ENCODE measurements around the gene MYCL.

The MYCL gene

DNA sequence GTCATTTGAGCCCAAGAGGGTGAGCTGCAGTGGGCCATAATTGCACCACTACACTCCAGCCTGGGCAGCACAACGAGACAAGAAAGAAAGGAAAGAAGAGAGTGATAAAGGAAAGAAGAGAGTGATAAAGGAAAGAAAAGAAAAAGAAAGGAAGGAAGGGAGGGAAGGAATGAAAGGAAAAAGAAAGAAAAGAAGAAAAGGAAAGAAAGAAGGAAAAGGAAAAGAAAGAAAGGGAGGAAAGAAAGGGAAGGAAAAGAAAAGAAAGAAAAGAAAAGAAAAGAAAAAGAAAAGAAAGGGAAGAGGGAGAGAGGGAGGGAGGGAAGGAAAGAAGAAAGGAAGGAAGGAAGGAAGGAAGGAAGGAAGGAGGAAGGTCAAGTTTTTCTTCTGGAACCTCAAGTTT lies 36.0 kb downstream of the MYCL start:
- H3K4me1 ChIP-seq (ENCODE audit: control insufficient read depth, insufficient read depth, low read length, unreplicated experiment), result peaks cover 13% of the 10 kb centered on the region
- no peak overlapping the region for H2AFZ ChIP-seq (ENCODE audit: low read length, unreplicated experiment)
- peaks cover 7% of the 10 kb centered on the region for H3K36me3 ChIP-seq (ENCODE audit: insufficient read depth, low read length)
- H3K79me2 ChIP-seq (ENCODE audit: control insufficient read depth, insufficient read depth, low read length, unreplicated experiment), result peaks cover 50% of the 10 kb centered on the region
- H3K27me3 ChIP-seq (ENCODE audit: insufficient read depth, low read length), result no peaks in the 10 kb centered on the region
- H3K27ac ChIP-seq (ENCODE audit: low read depth, low read length), result no peak overlapping the region
- no peak overlapping the region for H3K4me3 ChIP-seq (ENCODE audit: low read depth, low read length)

DNA sequence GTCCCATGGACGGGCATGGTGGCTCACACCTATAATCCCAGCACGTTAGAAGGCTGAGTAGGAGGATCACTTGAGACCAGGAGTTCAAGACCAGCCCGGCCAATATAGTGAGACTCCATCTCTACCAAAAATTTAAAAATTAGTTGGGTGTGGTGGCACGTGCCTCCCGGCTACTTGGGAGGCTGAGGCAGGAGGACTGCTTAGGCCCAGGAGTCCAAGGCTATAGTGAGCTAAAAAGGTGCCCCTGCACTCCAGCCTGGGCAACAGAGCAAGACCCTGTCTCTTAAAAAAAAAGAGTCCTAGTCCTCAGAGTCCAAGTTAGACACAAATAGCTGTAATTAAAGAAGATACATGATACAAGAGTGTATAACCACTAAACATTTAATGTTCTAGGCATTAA lies 38.5 kb downstream of the MYCL start:
- H3K27ac ChIP-seq (ENCODE audit: low read depth, low read length), result no peak overlapping the region
- H3K4me1 ChIP-seq (ENCODE audit: control insufficient read depth, insufficient read depth, low read length, unreplicated experiment), result peaks cover 13% of the 10 kb centered on the region
- H3K4me3 ChIP-seq (ENCODE audit: low read depth, low read length), result no peak overlapping the region
- H3K36me3 ChIP-seq (ENCODE audit: insufficient read depth, low read length), result peaks cover 7% of the 10 kb centered on the region
- no peak overlapping the region for H2AFZ ChIP-seq (ENCODE audit: low read length, unreplicated experiment)
- H3K79me2 ChIP-seq (ENCODE audit: control insufficient read depth, insufficient read depth, low read length, unreplicated experiment), result peaks cover 61% of the 10 kb centered on the region
- no peaks in the 10 kb centered on the region for H3K27me3 ChIP-seq (ENCODE audit: insufficient read depth, low read length)

DNA sequence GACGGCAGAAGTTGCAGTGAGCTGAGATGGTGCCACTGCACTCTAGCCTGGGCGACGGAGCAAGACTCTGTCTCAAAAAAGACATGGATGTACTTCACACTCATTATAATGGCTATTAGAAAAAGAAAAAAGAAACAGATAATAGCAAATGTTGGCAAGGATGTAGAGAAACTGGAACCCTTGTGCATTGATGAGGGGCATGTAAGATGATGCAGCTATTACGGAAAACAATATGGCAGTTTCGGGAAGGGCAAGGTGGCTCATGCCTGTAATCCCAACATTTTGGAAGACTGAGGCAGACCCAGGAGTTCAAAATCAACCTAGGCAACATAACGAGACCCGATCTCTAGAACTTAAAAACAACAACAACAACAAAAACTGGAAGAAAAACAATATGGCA lies 40.7 kb downstream of the MYCL start:
- Histone ChIP-seq H3K4me1 (ENCODE audit: control insufficient read depth, insufficient read depth, low read length, unreplicated experiment) (no peaks in the 10 kb centered on the region), H3K79me2 (ENCODE audit: control insufficient read depth, insufficient read depth, low read length, unreplicated experiment) (peaks cover 63% of the 10 kb centered on the region), H3K36me3 (ENCODE audit: insufficient read depth, low read length) (peaks cover 11% of the 10 kb centered on the region), H3K27ac (ENCODE audit: low read depth, low read length) (no peak overlapping the region), H3K27me3 (ENCODE audit: insufficient read depth, low read length) (no peaks in the 10 kb centered on the region), H3K4me3 (ENCODE audit: low read depth, low read length) (no peak overlapping the region), H2AFZ (ENCODE audit: low read length, unreplicated experiment) (no peak overlapping the region)

DNA sequence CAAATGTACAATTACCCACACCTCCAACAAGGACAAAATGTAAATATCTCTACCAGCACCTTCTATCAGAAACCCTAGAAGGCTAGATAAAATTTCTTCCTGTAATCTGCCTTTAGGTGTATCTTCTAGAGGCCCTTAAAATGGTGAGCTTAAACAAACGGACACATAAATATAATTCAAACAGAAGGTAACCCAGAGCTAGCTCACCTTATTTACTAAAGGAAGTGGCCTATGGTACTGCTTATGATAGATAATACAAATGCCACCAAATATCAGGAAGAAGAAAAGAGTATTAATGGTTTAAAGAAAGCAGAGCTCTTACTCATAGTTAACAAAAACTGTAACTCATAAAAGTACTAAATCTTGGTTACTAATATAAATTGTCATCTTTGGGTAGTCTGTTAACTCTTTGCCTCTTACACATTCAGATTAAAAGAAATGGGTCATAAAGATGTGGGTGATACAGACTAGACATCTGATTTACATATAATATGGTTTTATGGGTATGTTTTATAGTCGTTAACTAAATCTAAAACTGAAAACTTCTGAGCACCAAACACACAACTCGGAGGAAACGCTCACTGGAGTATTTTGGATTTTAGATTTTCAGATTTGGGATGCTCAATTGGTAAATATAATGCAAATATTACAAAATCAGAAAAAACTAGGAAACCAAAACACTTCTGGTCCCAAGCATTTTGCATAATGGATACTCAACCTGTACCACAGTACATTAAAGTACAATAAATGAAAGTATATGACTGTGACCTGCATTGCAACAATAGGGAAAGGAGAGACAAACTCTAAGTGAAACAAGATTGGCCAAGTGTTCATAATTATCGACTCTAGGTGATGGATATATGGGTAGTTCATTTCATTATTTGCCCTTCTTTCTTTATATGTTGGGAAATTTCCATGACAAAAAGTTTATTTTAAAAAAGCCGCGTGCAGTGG lies 41.6 kb downstream of the MYCL start:
- H3K4me3 ChIP-seq (ENCODE audit: low read depth, low read length), result no peak overlapping the region
- H3K27me3 ChIP-seq (ENCODE audit: insufficient read depth, low read length), result no peaks in the 10 kb centered on the region
- peaks cover 60% of the 10 kb centered on the region for H3K79me2 ChIP-seq (ENCODE audit: control insufficient read depth, insufficient read depth, low read length, unreplicated experiment)
- H3K4me1 ChIP-seq (ENCODE audit: control insufficient read depth, insufficient read depth, low read length, unreplicated experiment), result no peaks in the 10 kb centered on the region
- no peak overlapping the region for H2AFZ ChIP-seq (ENCODE audit: low read length, unreplicated experiment)
- peaks cover 9% of the 10 kb centered on the region for H3K36me3 ChIP-seq (ENCODE audit: insufficient read depth, low read length)
- no peak overlapping the region for H3K27ac ChIP-seq (ENCODE audit: low read depth, low read length)

GRCh38 chr1:39858315-39858714 lies 43.4 kb downstream of the MYCL start:
- Histone ChIP-seq H3K4me1 (ENCODE audit: control insufficient read depth, insufficient read depth, low read length, unreplicated experiment) (no peaks in the 10 kb centered on the region), H3K36me3 (ENCODE audit: insufficient read depth, low read length) (peaks cover 8% of the 10 kb centered on the region), H3K79me2 (ENCODE audit: control insufficient read depth, insufficient read depth, low read length, unreplicated experiment) (peaks cover 45% of the 10 kb centered on the region), H3K27ac (ENCODE audit: low read depth, low read length) (no peak overlapping the region), H3K4me3 (ENCODE audit: low read depth, low read length) (no peak overlapping the region), H2AFZ (ENCODE audit: low read length, unreplicated experiment) (no peak overlapping the region), H3K27me3 (ENCODE audit: insufficient read depth, low read length) (no peaks in the 10 kb centered on the region)

- no peak overlapping the region for H2AFZ ChIP-seq (ENCODE audit: low read length, unreplicated experiment)
- no peak overlapping the region for H3K4me3 ChIP-seq (ENCODE audit: low read depth, low read length)
- no peak overlapping the region for H3K27ac ChIP-seq (ENCODE audit: low read depth, low read length)
- peaks cover 7% of the 10 kb centered on the region for H3K4me1 ChIP-seq (ENCODE audit: control insufficient read depth, insufficient read depth, low read length, unreplicated experiment)
- peaks cover 8% of the 10 kb centered on the region for H3K36me3 ChIP-seq (ENCODE audit: insufficient read depth, low read length)
- no peaks in the 10 kb centered on the region for H3K27me3 ChIP-seq (ENCODE audit: insufficient read depth, low read length)
- peaks cover 38% of the 10 kb centered on the region for H3K79me2 ChIP-seq (ENCODE audit: control insufficient read depth, insufficient read depth, low read length, unreplicated experiment)
These were observed 44.4 kb downstream of the MYCL start for GRCh38 chr1:39857126-39857878.

GRCh38 chr1:39854738-39855137 lies 47.0 kb downstream of the MYCL start:
- peaks cover 20% of the 10 kb centered on the region for H3K79me2 ChIP-seq (ENCODE audit: control insufficient read depth, insufficient read depth, low read length, unreplicated experiment)
- no peak overlapping the region for H2AFZ ChIP-seq (ENCODE audit: low read length, unreplicated experiment)
- H3K27ac ChIP-seq (ENCODE audit: low read depth, low read length), result no peak overlapping the region
- peaks cover 8% of the 10 kb centered on the region; the same call in 1 of the 2 replicates for H3K36me3 ChIP-seq (ENCODE audit: insufficient read depth, low read length)
- H3K27me3 ChIP-seq (ENCODE audit: insufficient read depth, low read length), result no peaks in the 10 kb centered on the region
- peaks cover 11% of the 10 kb centered on the region for H3K4me1 ChIP-seq (ENCODE audit: control insufficient read depth, insufficient read depth, low read length, unreplicated experiment)
- no peak overlapping the region for H3K4me3 ChIP-seq (ENCODE audit: low read depth, low read length)

DNA sequence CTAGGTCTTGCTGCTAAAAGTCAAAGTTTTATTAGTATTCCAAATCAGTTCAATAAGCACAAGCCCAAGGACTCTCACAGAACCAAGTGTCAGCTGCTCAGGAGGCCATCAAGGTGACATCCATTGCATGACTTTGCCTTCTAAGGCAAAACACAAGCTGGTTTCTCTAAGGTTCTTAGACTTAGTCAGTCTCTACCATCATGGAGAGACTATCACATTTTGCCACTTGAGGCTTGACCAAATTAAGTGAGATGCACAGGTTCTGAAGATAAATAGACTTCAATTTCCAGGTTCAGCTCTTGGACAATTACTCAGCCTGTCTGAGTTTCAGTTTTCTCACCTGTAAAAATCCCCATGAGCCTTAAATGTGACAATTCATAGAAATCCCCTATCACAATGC lies 47.4 kb downstream of the MYCL start:
- Histone ChIP-seq H3K79me2 (ENCODE audit: control insufficient read depth, insufficient read depth, low read length, unreplicated experiment) (peaks cover 15% of the 10 kb centered on the region), H3K4me1 (ENCODE audit: control insufficient read depth, insufficient read depth, low read length, unreplicated experiment) (peaks cover 11% of the 10 kb centered on the region), H3K4me3 (ENCODE audit: low read depth, low read length) (no peak overlapping the region), H2AFZ (ENCODE audit: low read length, unreplicated experiment) (no peak overlapping the region), H3K27ac (ENCODE audit: low read depth, low read length) (no peak overlapping the region), H3K27me3 (ENCODE audit: insufficient read depth, low read length) (no peaks in the 10 kb centered on the region), H3K36me3 (ENCODE audit: insufficient read depth, low read length) (peaks cover 8% of the 10 kb centered on the region; the same call in 1 of the 2 replicates)

DNA sequence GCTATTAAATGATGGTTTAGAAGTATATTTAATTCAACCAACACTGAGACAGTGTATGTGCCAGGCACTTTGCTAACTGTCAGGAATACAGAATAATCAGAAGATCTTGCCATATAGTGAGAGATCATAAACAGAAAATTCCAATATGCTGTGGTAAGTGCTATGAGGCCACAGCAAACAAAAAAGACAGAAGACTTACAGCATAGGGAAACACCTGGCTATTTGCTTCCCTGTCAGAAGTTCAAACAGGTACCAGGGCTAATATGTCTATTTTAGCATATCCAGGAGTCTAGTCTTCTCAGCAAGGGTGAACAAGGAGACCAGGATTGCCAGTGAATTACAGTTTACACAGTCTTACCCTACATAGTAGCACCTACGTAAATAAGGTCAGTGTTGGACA lies 48.8 kb downstream of the MYCL start:
- H3K4me3 ChIP-seq (ENCODE audit: low read depth, low read length), result no peak overlapping the region
- H3K36me3 ChIP-seq (ENCODE audit: insufficient read depth, low read length), result peaks cover 16% of the 10 kb centered on the region; the same call in 1 of the 2 replicates
- H3K79me2 ChIP-seq (ENCODE audit: control insufficient read depth, insufficient read depth, low read length, unreplicated experiment), result peaks cover 8% of the 10 kb centered on the region
- no peak overlapping the region for H2AFZ ChIP-seq (ENCODE audit: low read length, unreplicated experiment)
- no peak overlapping the region for H3K27ac ChIP-seq (ENCODE audit: low read depth, low read length)
- H3K27me3 ChIP-seq (ENCODE audit: insufficient read depth, low read length), result no peaks in the 10 kb centered on the region
- H3K4me1 ChIP-seq (ENCODE audit: control insufficient read depth, insufficient read depth, low read length, unreplicated experiment), result peaks cover 11% of the 10 kb centered on the region

DNA sequence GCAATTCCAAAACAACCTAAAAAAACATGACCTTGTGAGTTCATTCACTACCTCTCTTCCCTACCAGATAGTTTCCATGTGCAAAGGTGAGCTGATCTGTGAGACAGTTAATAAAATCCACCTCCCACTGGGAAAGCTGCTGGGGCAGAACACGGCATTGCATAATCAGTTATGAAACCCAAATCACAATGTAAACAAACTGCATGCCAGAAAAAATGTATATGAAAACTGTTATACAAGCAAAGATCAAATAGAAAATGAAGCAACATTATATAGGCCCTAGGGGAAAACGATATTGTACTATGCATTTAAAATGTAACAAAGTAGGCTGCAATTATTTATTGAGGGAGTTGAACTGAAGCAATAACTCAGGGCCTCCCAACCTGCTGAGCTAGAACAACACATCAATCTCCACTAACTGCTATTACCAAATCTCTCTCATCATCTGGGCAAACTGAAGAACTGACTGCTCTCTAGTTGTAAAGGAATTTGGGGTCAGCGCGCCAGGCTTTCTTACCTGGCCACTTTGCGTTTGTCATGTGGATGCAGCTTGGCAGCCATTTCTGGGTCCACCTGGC lies 49.4 kb downstream of the MYCL start:
- Histone ChIP-seq H3K4me1 (ENCODE audit: control insufficient read depth, insufficient read depth, low read length, unreplicated experiment) (peaks cover 11% of the 10 kb centered on the region), H3K36me3 (ENCODE audit: insufficient read depth, low read length) (peaks cover 22% of the 10 kb centered on the region; the same call in 1 of the 2 replicates), H3K27ac (ENCODE audit: low read depth, low read length) (no peak overlapping the region), H3K27me3 (ENCODE audit: insufficient read depth, low read length) (no peaks in the 10 kb centered on the region), H3K4me3 (ENCODE audit: low read depth, low read length) (no peak overlapping the region), H2AFZ (ENCODE audit: low read length, unreplicated experiment) (no peak overlapping the region), H3K79me2 (ENCODE audit: control insufficient read depth, insufficient read depth, low read length, unreplicated experiment) (peaks cover 4% of the 10 kb centered on the region)

Data from ACC112 (cell line).